Measurements from ENCODE around the gene PCSK6. TPM values are rescaled to one million over a fixed set of nuclear protein-coding genes. Genes with fewer than 3 reads are reported as not detected.

Gene PCSK6
- total RNA-seq, 1 donor from 2014 or later = 1.3 TPM

DNA sequence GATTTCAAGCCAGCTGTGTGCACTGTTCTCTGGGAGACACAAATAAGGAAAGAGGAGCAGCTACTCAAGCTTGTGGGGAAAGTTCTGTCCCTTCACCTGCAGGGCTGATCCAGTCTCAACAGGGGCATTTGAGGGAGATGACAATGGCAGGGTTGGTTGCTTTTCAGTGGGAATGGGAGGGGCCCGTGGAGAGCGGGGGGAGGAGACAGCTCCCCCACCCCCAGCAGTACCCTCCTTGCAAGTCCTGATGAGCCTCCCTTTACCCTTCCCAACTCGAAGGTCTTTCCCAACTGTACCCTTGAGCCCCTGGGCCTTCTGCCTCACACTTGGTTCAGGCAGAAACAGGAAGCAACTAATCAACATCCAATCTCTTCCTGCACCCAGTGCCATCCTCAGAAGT, 122.7 kb downstream of the PCSK6 start:
- Histone ChIP-seq H3K79me2 (ENCODE audit: insufficient read depth, low read length) (no peaks in the 10 kb centered on the region), H3K36me3 (ENCODE audit: insufficient read depth, low read length) (no peaks in the 10 kb centered on the region), H3K9me3 (ENCODE audit: insufficient read depth, low read depth, low read length) (no peaks in the 10 kb centered on the region), H4K20me1 (ENCODE audit: insufficient read depth, low read length) (no peaks in the 10 kb centered on the region), H3K9ac (ENCODE audit: low read length) (no peak overlapping the region), H3K27ac (ENCODE audit: low read depth, low read length) (no peak overlapping the region), H3K4me1 (ENCODE audit: insufficient read depth, low read length) (no peaks in the 10 kb centered on the region), H3K4me2 (ENCODE audit: low read length) (no peak overlapping the region), H3K4me3 (ENCODE audit: insufficient read depth, low read depth, low read length) (no peak overlapping the region), H2AFZ (ENCODE audit: low read depth, low read length) (no peak overlapping the region), H3K27me3 (ENCODE audit: insufficient read depth, low read length) (peaks cover 2% of the 10 kb centered on the region)
- H3K4me1 Mint-ChIP-seq (ENCODE audit: low read depth, unreplicated experiment) = no peaks in the 10 kb centered on the region
- H3K4me3 Mint-ChIP-seq (ENCODE audit: unreplicated experiment) = no peak overlapping the region
- FAIRE-seq (no peak), DNase-seq (ENCODE audit: low read depth) (no peak)
- peaks cover 16% of the 10 kb centered on the region for H3K27me3 Mint-ChIP-seq (ENCODE audit: low read depth, unreplicated experiment)
- TF ChIP-seq EZH2 (IDR thresholded peaks at IDR 0.05; ENCODE audit: insufficient read depth, low read length) = no peak
- TF ChIP-seq, protein P1, sequence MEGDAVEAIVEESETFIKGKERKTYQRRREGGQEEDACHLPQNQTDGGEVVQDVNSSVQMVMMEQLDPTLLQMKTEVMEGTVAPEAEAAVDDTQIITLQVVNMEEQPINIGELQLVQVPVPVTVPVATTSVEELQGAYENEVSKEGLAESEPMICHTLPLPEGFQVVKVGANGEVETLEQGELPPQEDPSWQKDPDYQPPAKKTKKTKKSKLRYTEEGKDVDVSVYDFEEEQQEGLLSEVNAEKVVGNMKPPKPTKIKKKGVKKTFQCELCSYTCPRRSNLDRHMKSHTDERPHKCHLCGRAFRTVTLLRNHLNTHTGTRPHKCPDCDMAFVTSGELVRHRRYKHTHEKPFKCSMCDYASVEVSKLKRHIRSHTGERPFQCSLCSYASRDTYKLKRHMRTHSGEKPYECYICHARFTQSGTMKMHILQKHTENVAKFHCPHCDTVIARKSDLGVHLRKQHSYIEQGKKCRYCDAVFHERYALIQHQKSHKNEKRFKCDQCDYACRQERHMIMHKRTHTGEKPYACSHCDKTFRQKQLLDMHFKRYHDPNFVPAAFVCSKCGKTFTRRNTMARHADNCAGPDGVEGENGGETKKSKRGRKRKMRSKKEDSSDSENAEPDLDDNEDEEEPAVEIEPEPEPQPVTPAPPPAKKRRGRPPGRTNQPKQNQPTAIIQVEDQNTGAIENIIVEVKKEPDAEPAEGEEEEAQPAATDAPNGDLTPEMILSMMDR (IDR thresholded peaks at IDR 0.05; ENCODE audit: insufficient read depth, low read depth, low read length) = no peak
- no peaks in the 10 kb centered on the region for H3K36me3 Mint-ChIP-seq (ENCODE audit: low read depth, unreplicated experiment)
- peaks cover 5% of the 10 kb centered on the region for H3K9me3 Mint-ChIP-seq (ENCODE audit: unreplicated experiment)
- H3K27ac Mint-ChIP-seq (ENCODE audit: unreplicated experiment) = no peak overlapping the region

DNA sequence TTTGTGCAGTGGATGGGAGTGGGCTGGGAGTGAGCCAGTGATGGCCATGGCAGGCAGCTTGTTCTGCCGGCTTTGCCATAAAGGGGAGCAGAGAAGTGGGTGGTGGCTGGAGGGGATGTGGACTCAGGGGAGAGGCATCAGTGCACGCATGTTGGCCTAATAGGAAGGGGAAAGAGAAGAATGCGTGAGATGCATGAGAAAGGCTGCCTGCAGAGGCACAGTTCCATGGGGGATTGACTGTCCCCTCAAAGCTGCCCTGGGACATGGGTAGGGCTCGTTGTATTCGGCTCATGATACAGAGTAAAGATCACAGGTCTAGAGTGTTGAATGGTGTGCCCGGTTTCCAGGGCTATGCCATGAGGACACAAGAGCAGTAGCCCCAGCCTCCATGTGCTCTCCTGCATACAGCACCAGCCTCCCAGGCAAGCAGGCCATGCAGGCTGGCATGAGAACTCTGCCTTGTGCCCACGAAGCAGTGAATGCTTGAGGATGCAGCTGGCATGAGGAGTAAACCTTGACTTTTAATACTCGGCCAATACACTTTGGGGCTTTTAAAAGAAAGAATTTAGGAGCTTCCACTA, 126.4 kb downstream of the PCSK6 start:
- H3K4me2 ChIP-seq (ENCODE audit: low read length) = no peak overlapping the region
- no peak overlapping the region for H3K4me3 ChIP-seq (ENCODE audit: insufficient read depth, low read depth, low read length)
- H3K9ac ChIP-seq (ENCODE audit: low read length) = no peak overlapping the region
- DNase-seq (ENCODE audit: low read depth) = no peak
- no peak overlapping the region for H2AFZ ChIP-seq (ENCODE audit: low read depth, low read length)
- H3K4me1 ChIP-seq (ENCODE audit: insufficient read depth, low read length) = peaks cover 2% of the 10 kb centered on the region
- H3K27ac ChIP-seq (ENCODE audit: low read depth, low read length) = no peak overlapping the region
- no peaks in the 10 kb centered on the region for H3K36me3 ChIP-seq (ENCODE audit: insufficient read depth, low read length)
- no peak for FAIRE-seq
- peaks cover 7% of the 10 kb centered on the region for H3K4me1 Mint-ChIP-seq (ENCODE audit: low read depth, unreplicated experiment)
- H3K27me3 Mint-ChIP-seq (ENCODE audit: low read depth, unreplicated experiment) = peaks cover 30% of the 10 kb centered on the region
- no peak overlapping the region for H3K27ac Mint-ChIP-seq (ENCODE audit: unreplicated experiment)
- no peaks in the 10 kb centered on the region for H3K36me3 Mint-ChIP-seq (ENCODE audit: low read depth, unreplicated experiment)
- H3K27me3 ChIP-seq (ENCODE audit: insufficient read depth, low read length) = no peaks in the 10 kb centered on the region
- H3K9me3 ChIP-seq (ENCODE audit: insufficient read depth, low read depth, low read length) = no peaks in the 10 kb centered on the region
- TF ChIP-seq, protein P1 (IDR thresholded peaks at IDR 0.05; ENCODE audit: insufficient read depth, low read depth, low read length) = no peak
- no peak for TF ChIP-seq EZH2 (IDR thresholded peaks at IDR 0.05; ENCODE audit: insufficient read depth, low read length)
- no peaks in the 10 kb centered on the region for H3K79me2 ChIP-seq (ENCODE audit: insufficient read depth, low read length)
- H3K4me3 Mint-ChIP-seq (ENCODE audit: unreplicated experiment) = no peak overlapping the region
- peaks cover 7% of the 10 kb centered on the region for H3K9me3 Mint-ChIP-seq (ENCODE audit: unreplicated experiment)
- no peaks in the 10 kb centered on the region for H4K20me1 ChIP-seq (ENCODE audit: insufficient read depth, low read length)

DNA sequence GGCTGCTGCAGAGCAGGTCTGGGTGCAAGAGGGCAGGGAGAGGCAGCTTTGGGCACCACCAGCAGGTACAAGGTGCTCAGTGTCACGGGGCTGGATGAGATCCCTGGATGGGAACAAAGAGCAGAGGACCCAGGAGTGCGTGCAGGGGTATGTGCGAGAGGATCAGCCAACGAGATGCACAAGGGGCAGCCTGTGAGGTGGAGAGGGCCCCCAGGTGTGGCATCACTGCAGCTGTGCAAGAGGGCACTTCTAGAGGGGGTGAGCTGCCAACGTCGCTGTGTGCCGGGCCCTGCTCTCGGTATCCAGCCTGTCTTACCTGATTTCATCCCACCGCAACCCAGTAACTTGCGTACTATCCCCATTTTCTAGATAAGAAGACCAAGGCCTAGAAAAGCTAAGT, 127.1 kb downstream of the PCSK6 start:
- Histone ChIP-seq H3K4me3 (ENCODE audit: insufficient read depth, low read depth, low read length) (no peak overlapping the region), H3K27ac (ENCODE audit: low read depth, low read length) (no peak overlapping the region), H3K9ac (ENCODE audit: low read length) (no peak overlapping the region), H3K79me2 (ENCODE audit: insufficient read depth, low read length) (no peaks in the 10 kb centered on the region), H2AFZ (ENCODE audit: low read depth, low read length) (no peak overlapping the region), H3K4me2 (ENCODE audit: low read length) (no peak overlapping the region), H3K9me3 (ENCODE audit: insufficient read depth, low read depth, low read length) (no peaks in the 10 kb centered on the region), H3K4me1 (ENCODE audit: insufficient read depth, low read length) (peaks cover 2% of the 10 kb centered on the region), H3K36me3 (ENCODE audit: insufficient read depth, low read length) (no peaks in the 10 kb centered on the region), H4K20me1 (ENCODE audit: insufficient read depth, low read length) (no peaks in the 10 kb centered on the region), H3K27me3 (ENCODE audit: insufficient read depth, low read length) (no peaks in the 10 kb centered on the region)
- peaks cover 7% of the 10 kb centered on the region for H3K4me1 Mint-ChIP-seq (ENCODE audit: low read depth, unreplicated experiment)
- peaks cover 7% of the 10 kb centered on the region for H3K9me3 Mint-ChIP-seq (ENCODE audit: unreplicated experiment)
- no peak overlapping the region for H3K4me3 Mint-ChIP-seq (ENCODE audit: unreplicated experiment)
- TF ChIP-seq, protein P1 (IDR thresholded peaks at IDR 0.05; ENCODE audit: insufficient read depth, low read depth, low read length) = no peak
- TF ChIP-seq EZH2 (IDR thresholded peaks at IDR 0.05; ENCODE audit: insufficient read depth, low read length) = no peak
- peaks cover 30% of the 10 kb centered on the region for H3K27me3 Mint-ChIP-seq (ENCODE audit: low read depth, unreplicated experiment)
- DNase-seq (ENCODE audit: low read depth) (no peak), FAIRE-seq (no peak)
- no peaks in the 10 kb centered on the region for H3K36me3 Mint-ChIP-seq (ENCODE audit: low read depth, unreplicated experiment)
- H3K27ac Mint-ChIP-seq (ENCODE audit: unreplicated experiment) = no peak overlapping the region
